Parietal lobe (tissue), 2 donors: Measurements from ENCODE around the gene CHAC1. TPM values are rescaled to one million over a fixed set of nuclear protein-coding genes. Genes with fewer than 3 reads are reported as not detected.

Source experiments
- small RNA-seq: library from RNA; depleted of rRNA; stranded (forward); fragments of <200 nt; gene quantifications from one replicate; pipeline ENCODE3, GENCODE V24; 2014; ENCODE audit warnings: low replicate concordance
- total RNA-seq: library from RNA; depleted of rRNA; stranded (reverse); fragments of >200 nt; gene quantifications from one replicate; pipeline ENCODE4 v1.2.3, GENCODE V29; 2014

Gene CHAC1, protein sequence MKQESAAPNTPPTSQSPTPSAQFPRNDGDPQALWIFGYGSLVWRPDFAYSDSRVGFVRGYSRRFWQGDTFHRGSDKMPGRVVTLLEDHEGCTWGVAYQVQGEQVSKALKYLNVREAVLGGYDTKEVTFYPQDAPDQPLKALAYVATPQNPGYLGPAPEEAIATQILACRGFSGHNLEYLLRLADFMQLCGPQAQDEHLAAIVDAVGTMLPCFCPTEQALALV
- total RNA-seq: 4.4 TPM

DNA sequence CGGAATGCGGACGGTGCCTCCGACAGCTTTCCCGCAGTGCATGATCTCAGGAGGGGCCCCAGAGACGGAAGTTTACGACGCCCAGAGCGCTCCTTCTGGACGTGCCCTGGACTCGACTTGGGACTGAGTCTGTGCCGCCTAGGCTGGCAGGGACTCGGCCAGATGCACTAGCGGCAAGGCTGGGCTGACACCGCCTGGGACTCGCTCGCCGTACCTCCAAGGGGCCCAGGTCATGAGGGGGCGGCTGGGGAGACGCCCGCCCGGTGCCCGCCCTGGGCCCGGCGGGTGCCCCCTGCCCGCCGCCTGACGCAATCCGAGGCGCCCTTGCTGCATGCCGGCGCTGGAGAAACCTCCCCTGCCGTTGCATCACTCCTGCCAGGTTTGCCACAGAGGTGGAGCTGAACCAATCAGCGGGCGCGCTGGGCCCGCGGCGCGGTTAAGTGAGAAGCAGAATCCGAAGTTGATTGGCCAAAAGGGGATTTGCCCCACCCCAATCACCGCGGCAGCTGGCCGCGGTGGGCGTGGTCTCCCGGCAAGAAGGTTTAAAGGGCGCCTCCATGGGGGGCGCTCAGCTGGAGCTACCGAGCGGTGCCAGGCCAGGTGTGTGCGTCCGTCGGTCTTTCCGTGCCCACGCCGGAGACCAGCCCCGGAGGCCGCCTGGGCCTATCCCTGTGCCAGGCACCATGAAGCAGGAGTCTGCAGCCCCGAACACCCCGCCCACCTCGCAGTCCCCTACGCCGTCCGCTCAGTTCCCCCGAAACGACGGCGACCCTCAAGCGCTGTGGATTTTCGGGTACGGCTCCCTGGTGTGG lies at the start of gene CHAC1:
CHAC1 (plus strand) TSS at position 571 of the 812 bp plus-strand sequence; CDS start at position 684, 113 bp downstream.

DNA sequence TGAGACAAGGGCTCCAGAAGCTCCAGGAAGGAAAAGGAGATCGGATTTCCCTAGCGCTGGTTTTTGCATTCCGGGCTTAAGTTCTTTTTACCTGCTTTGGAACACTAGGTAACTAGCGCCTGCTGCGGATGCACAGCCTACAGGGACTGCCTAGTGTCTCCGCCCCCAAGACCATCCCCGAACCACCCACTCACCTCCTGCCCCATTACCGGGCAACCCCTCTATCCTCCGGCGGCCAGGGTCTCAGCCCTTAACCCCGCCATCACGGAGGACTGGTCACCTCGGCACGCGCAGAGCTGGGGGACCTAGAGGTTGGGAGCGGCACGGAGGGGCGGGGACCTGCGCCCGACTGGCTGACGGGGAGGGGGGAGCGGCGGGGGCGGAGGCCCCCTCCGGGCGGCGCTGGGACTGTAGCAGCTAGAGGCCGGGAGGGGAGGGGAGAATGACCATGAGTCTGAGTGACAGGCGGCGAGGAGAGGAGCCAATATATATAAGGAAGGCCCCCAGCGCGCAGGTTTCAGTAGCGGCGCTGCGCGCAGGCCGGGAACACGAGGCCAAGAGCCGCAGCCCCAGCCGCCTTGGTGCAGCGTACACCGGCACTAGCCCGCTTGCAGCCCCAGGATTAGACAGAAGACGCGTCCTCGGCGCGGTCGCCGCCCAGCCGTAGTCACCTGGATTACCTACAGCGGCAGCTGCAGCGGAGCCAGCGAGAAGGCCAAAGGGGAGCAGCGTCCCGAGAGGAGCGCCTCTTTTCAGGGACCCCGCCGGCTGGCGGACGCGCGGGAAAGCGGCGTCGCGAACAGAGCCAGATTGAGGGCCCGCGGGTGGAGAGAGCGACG lies 24.2 kb upstream of the CHAC1 start, which contains the start of gene DLL4:
DLL4 (plus strand) TSS at position 520 of the 839 bp plus-strand sequence. CDS start 329 bp downstream, outside the sequence.

Small RNA genes within 50 kb of the gene (small RNA-seq; reads per million reads assigned to genes)
- gene ISCA1P4: not detected

Other genes with a start within 250 kb of the CHAC1 start
- 20.7 TPM for gene RMDN3, start 198.2 kb upstream of the CHAC1 start, total RNA-seq
- gene GCHFR, start 189.4 kb upstream of the CHAC1 start, total RNA-seq: 4.4 TPM
- gene C15orf62, start 183.5 kb upstream of the CHAC1 start, total RNA-seq: 0.31 TPM
- gene ZFYVE19, start 146.4 kb upstream of the CHAC1 start, total RNA-seq: 22.5 TPM
- 31.9 TPM for gene DNAJC17, start 146.0 kb upstream of the CHAC1 start, total RNA-seq
- gene PPP1R14D, start 124.8 kb upstream of the CHAC1 start, total RNA-seq: not detected
- gene SPINT1, start 109.4 kb upstream of the CHAC1 start, total RNA-seq: 2.5 TPM
- gene RHOV, start 79.2 kb upstream of the CHAC1 start, total RNA-seq: 8.1 TPM
- gene VPS18, start 59.0 kb upstream of the CHAC1 start, total RNA-seq: 26.3 TPM
- gene DLL4, start 24.1 kb upstream of the CHAC1 start, total RNA-seq: 6.3 TPM
- gene INO80, start 162.8 kb downstream of the CHAC1 start, total RNA-seq: 38.2 TPM